Chondrocyte (in vitro differentiated cells): ENCODE measurements around the gene RINT1. TPM values are rescaled to one million over a fixed set of nuclear protein-coding genes. Genes with fewer than 3 reads are reported as not detected.

Experiments used
- DNase-seq: peaks from one replicate; pipeline ENCODE4 v3.0.0; 2021; ENCODE audit warnings: mixed read lengths, low spot score
- H3K27ac Mint-ChIP-seq: one replicate; pipeline ENCODE4 v1.8.0; 2021; ENCODE audit warnings: mild to moderate bottlenecking, moderate library complexity, mixed read lengths; ENCODE audit not compliant: unreplicated experiment
- H3K27me3 Mint-ChIP-seq: 2 replicates; pipeline ENCODE4 v1.8.0; 2021; ENCODE audit warnings: low read depth, mixed read lengths
- H3K36me3 Mint-ChIP-seq: 2 replicates; pipeline ENCODE4 v1.8.0; 2021; ENCODE audit warnings: low read depth, mixed read lengths
- H3K4me1 Mint-ChIP-seq: 2 replicates; pipeline ENCODE4 v1.8.0; 2021; ENCODE audit warnings: low read depth, mild to moderate bottlenecking, mixed read lengths
- H3K4me3 Mint-ChIP-seq: one replicate; pipeline ENCODE4 v1.8.0; 2021; ENCODE audit warnings: mild to moderate bottlenecking, moderate library complexity, mixed read lengths; ENCODE audit not compliant: unreplicated experiment
- H3K9me3 Mint-ChIP-seq: 2 replicates; pipeline ENCODE4 v1.8.0; 2021; ENCODE audit warnings: low read depth, mixed read lengths
- total RNA-seq: library from RNA; stranded (reverse); gene quantifications from 3 replicates; pipeline ENCODE4 v1.2.1, GENCODE V29; 2021
- TF ChIP-seq, protein P1 (sequence below): fragments of 200-600 bp; sonication (generic); IDR thresholded peaks from 2 replicates; pipeline ENCODE4 v1.5.0; 2021; ENCODE audit warnings: antibody characterized with exemption, mild to moderate bottlenecking, moderate library complexity

Gene RINT1
- total RNA-seq, 1 donor from 2014 or later: 18.0 TPM

DNA sequence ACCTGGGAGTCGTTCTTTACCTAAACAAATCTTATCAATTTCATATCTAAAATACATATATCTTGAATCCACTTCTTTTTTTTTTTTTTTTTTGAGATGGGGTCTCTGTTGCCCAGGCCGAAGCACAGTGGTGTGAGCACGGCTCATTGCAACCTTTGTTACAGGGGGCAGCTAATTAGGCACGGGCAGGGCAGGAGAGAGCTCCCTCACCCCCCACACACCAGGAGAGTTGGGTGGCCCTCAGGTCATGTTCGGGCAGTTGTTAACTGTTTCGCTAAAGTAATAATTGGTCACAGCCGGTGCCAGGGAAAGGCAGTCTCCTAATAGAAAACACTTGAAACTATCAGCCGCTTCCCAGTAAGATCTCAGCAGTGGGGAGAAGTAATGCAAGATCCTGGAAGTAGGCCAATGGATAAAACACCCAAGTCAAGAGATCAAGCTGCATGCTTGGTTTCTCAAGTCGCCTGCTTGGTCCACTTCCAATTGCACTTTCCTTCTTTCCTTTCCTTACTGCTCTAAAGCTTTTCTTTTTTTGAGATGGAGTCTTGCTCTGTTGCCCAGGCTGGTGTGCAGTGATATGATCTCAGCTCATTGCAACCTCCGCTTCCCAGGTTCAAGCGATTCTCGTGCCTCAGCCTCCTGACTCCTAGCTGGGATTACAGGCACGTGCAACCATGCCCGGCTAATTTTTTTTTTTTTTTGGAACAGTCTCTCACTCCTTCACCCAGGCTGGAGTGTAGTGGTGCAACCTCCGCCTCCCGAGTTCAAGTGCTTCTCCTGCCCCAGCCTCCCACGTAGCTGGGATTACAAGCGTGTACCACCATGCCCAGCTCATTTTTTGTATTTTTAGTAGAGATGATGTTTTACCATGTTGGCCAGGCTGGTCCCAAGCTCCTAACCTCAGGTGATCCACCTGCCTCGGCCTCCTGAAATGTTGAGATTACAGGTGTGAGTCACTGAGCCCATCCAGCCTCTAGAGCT lies 70.6 kb downstream of the RINT1 start:
- Mint-ChIP-seq H3K4me3 (no peak overlapping the region), H3K9me3 (no peaks in the 10 kb centered on the region), H3K4me1 (peaks cover 8% of the 10 kb centered on the region), H3K36me3 (peaks cover 2% of the 10 kb centered on the region), H3K27me3 (no peaks in the 10 kb centered on the region), H3K27ac (no peak overlapping the region)
- TF ChIP-seq, protein P1, sequence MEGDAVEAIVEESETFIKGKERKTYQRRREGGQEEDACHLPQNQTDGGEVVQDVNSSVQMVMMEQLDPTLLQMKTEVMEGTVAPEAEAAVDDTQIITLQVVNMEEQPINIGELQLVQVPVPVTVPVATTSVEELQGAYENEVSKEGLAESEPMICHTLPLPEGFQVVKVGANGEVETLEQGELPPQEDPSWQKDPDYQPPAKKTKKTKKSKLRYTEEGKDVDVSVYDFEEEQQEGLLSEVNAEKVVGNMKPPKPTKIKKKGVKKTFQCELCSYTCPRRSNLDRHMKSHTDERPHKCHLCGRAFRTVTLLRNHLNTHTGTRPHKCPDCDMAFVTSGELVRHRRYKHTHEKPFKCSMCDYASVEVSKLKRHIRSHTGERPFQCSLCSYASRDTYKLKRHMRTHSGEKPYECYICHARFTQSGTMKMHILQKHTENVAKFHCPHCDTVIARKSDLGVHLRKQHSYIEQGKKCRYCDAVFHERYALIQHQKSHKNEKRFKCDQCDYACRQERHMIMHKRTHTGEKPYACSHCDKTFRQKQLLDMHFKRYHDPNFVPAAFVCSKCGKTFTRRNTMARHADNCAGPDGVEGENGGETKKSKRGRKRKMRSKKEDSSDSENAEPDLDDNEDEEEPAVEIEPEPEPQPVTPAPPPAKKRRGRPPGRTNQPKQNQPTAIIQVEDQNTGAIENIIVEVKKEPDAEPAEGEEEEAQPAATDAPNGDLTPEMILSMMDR: no peak
- DNase-seq: no peak

DNA sequence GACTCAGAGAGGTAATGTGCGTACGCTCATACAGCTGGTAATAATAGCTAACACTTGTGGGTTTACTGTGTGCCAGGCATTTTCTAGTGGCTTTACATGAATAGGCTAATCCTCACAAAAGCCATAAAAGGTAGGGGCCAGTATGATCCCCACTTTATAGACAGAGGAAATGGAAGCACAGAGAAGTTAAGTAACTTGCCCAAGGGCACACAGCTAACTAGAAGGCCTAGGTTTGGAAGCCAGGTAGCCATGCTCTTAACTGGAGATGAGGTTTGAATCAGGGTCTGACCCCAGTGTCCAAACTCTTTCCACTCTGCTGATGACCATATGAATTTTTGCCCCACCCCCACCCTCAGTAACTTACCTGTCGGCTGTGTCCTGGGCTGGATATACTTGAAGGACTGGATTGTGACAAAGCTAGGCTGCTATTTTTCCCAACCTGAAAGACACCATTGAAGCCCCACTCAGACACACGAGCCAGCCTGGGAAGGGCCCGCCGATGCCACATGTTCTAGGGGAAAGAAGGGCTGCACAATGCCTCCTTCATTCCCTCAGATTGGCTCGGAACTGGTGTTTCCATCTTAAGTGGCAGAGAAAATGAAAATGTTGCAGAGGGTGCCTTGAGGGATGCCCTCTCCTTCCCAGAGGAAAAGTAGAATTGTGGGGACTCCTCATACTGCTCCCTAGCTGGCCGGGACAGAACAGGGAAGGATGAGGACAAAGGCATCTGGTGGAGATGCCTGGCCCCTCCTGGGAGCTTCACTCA lies 78.3 kb downstream of the RINT1 start:
- H3K27me3 Mint-ChIP-seq: no peaks in the 10 kb centered on the region
- H3K27ac Mint-ChIP-seq: no peak overlapping the region
- H3K9me3 Mint-ChIP-seq: no peaks in the 10 kb centered on the region
- H3K4me1 Mint-ChIP-seq: peaks cover 8% of the 10 kb centered on the region
- DNase-seq: no peak
- H3K36me3 Mint-ChIP-seq: peaks cover 12% of the 10 kb centered on the region
- TF ChIP-seq, protein P1: no peak
- H3K4me3 Mint-ChIP-seq: no peak overlapping the region

DNA sequence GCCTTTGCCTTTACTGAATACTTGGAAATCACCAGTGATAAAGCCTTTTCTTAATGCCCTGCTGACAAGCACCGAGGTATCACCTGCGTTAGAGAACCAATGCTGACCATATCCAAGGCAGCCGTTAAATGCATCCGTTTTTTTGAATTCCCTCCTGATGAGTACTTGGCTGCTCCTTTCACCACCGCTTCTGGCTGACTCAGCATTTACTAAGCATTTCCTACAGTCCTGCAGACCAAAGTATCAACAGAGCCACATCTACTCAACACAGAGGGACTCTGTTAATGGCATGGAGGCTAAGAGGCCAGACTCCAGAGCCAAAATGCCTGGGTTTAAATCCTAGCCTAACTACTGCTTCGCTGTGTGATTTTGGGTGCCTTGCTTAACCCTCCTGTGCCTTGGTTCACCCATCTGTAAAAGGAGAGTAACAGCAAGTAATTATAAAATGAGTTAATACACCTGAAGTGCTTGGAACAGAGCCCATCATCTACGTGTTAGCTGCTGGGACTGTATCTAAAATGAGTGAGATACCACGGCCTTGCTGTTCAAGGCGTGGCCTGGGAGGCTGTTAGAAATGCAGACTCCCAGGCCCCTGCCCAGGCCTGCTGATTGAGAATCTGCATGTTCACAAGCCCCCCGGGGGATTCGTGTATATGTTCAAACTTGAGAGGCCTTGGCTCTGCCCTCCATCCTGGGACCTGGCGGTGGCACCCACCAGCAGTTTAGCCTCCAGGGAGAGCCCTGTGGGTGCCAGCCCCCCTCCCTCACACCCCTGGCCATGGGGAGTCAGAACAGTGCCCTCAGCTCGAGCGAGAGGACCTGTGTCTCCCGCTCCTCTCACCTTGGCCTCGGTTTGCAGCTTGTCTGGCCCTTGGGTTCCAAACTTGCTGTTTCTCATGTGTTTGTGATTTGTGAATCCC lies 80.1 kb downstream of the RINT1 start:
- peaks cover 12% of the 10 kb centered on the region for H3K36me3 Mint-ChIP-seq
- H3K27me3 Mint-ChIP-seq: no peaks in the 10 kb centered on the region
- no peak for DNase-seq
- H3K4me1 Mint-ChIP-seq: no peaks in the 10 kb centered on the region
- H3K27ac Mint-ChIP-seq: no peak overlapping the region
- H3K4me3 Mint-ChIP-seq: no peak overlapping the region
- H3K9me3 Mint-ChIP-seq: no peaks in the 10 kb centered on the region
- TF ChIP-seq, protein P1: no peak

DNA sequence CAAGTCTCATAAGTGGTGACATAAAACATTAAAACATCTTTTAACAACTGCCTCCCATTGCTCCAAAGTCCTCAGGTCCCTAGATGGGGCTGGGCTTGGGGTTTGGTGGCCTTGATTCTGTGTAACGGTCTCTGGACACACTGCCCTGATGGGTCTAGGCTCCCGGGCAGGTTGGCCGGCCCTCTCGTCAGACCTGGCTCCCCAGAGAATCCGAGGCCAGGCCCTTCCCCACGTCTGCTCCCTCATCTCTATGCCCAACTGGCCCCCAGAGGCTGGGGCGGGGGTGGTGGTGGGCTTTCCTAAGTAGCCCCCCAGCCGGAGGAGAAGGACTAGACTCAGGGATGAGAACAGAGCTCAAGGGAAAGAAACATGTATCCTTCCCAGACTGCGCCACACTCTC lies 80.8 kb downstream of the RINT1 start:
- H3K9me3 Mint-ChIP-seq: no peaks in the 10 kb centered on the region

More for the DNA sequence above, 80.8 kb downstream of the RINT1 start:
- peaks cover 10% of the 10 kb centered on the region for H3K36me3 Mint-ChIP-seq
- no peaks in the 10 kb centered on the region for H3K27me3 Mint-ChIP-seq
- TF ChIP-seq, protein P1: no peak
- H3K4me3 Mint-ChIP-seq: no peak overlapping the region
- DNase-seq: no peak
- no peak overlapping the region for H3K27ac Mint-ChIP-seq
- no peaks in the 10 kb centered on the region for H3K4me1 Mint-ChIP-seq
